Liver (tissue), 9 donors: ENCODE results near the gene COL26A1. TPM values are rescaled to one million over a fixed set of nuclear protein-coding genes. Genes with fewer than 3 reads are reported as not detected.

ENCODE experiments used
- DNase-seq: peaks from one replicate; pipeline ENCODE4 v3.0.0-alpha.2; 2017; ENCODE audit warnings: low spot score
- H3K27ac ChIP-seq, 2 donors: one replicate each; pipeline ENCODE4 v1.7.0; 2013; ENCODE audit warnings: inconsistent platforms in 2 of 2, low read length in 2 of 2, control low read depth in 1 of 2, low read depth in 1 of 2, mild to moderate bottlenecking in 1 of 2
- H3K27me3 ChIP-seq, 4 donors: one replicate each; pipeline versions ENCODE4 v1.6.1 to v1.7.0; 2013; ENCODE audit warnings: low read length in 3 of 4, inconsistent platforms in 1 of 4, mild to moderate bottlenecking in 1 of 4, moderate library complexity in 1 of 4; ENCODE audit not compliant: control insufficient read depth in 4 of 4, insufficient read depth in 4 of 4
- H3K36me3 ChIP-seq, 4 donors: one replicate each; pipeline versions ENCODE4 v1.6.1 to v1.7.0; 2013; ENCODE audit warnings: low read length in 3 of 4, mild to moderate bottlenecking in 3 of 4, low read depth in 1 of 4, moderate library complexity in 1 of 4; ENCODE audit not compliant: control insufficient read depth in 4 of 4, insufficient read depth in 3 of 4
- H3K4me1 ChIP-seq, 4 donors: one replicate each; pipeline versions ENCODE4 v1.6.1 to v1.7.0; 2013; ENCODE audit warnings: low read length in 3 of 4, mild to moderate bottlenecking in 3 of 4, moderate library complexity in 1 of 4; ENCODE audit not compliant: control insufficient read depth in 4 of 4, insufficient read depth in 4 of 4
- H3K4me3 ChIP-seq, 3 donors: one replicate each; pipeline versions ENCODE4 v1.6.1 to v1.7.0; 2013; ENCODE audit warnings: low read length in 3 of 3, control low read depth in 1 of 3, low read depth in 1 of 3, mild to moderate bottlenecking in 1 of 3
- H3K9ac ChIP-seq, 2 donors: one replicate each; pipeline ENCODE4 v1.7.0; 2013; ENCODE audit warnings: low read length in 2 of 2, mild to moderate bottlenecking in 2 of 2, moderate library complexity in 2 of 2, control low read depth in 1 of 2, low read depth in 1 of 2
- H3K9me3 ChIP-seq, 4 donors: one replicate each; pipeline versions ENCODE4 v1.6.1 to v1.7.0; 2013; ENCODE audit warnings: low read length in 3 of 4; ENCODE audit not compliant: control insufficient read depth in 4 of 4
- ATF3 ChIP-seq: IDR thresholded peaks from 2 replicates; pipeline ENCODE4 v1.6.1; 2016; ENCODE audit warnings: antibody characterized with exemption
- CTCF ChIP-seq: fragments of 150-350 bp; IDR thresholded peaks from 2 replicates; pipeline ENCODE4 v1.5.1; 2017; ENCODE audit warnings: improper control_type of control experiment, low read depth, low read length; ENCODE audit not compliant: missing input control
- EGR1 ChIP-seq, 2 donors: IDR thresholded peaks; 2 replicates each; pipeline ENCODE4 v1.6.1; 2016 to 2018; ENCODE audit warnings: antibody characterized with exemption in 2 of 2, low read depth in 2 of 2
- FOXA1 ChIP-seq: IDR thresholded peaks from 2 replicates; pipeline ENCODE4 v1.6.1; 2016; ENCODE audit warnings: antibody characterized with exemption
- FOXA2 ChIP-seq: IDR thresholded peaks from 2 replicates; pipeline ENCODE4 v1.6.1; 2016; ENCODE audit warnings: antibody characterized with exemption
- GABPA ChIP-seq, 2 donors: IDR thresholded peaks in 1 of 2; conservative IDR thresholded peaks in 1 of 2; 2 replicates each; pipeline ENCODE4 v1.6.1; 2016; ENCODE audit warnings: antibody characterized with exemption in 2 of 2, mild to moderate bottlenecking in 1 of 2, moderate library complexity in 1 of 2
- HNF4A ChIP-seq, 2 donors: conservative IDR thresholded peaks; 2 replicates each; pipeline ENCODE4 v1.6.1; 2016; ENCODE audit warnings: antibody characterized with exemption in 2 of 2, mild to moderate bottlenecking in 2 of 2
- HNF4G ChIP-seq: IDR thresholded peaks from 2 replicates; pipeline ENCODE4 v1.6.1; 2016; ENCODE audit warnings: antibody characterized with exemption
- JUND ChIP-seq, 2 donors: IDR thresholded peaks; 2 replicates each; pipeline ENCODE4 v1.6.1; 2016; ENCODE audit warnings: antibody characterized with exemption in 2 of 2
- MAX ChIP-seq: IDR thresholded peaks from 2 replicates; pipeline ENCODE4 v1.6.1; 2016; ENCODE audit warnings: antibody characterized with exemption
- NR2F2 ChIP-seq: IDR thresholded peaks from 2 replicates; pipeline ENCODE4 v1.6.1; 2016; ENCODE audit warnings: antibody characterized with exemption
- RAD21 ChIP-seq, 2 donors: IDR thresholded peaks; 2 replicates each; pipeline ENCODE4 v1.6.1; 2016; ENCODE audit warnings: antibody characterized with exemption in 2 of 2, mild to moderate bottlenecking in 2 of 2
- REST ChIP-seq: IDR thresholded peaks from 2 replicates; pipeline ENCODE4 v1.6.1; 2016; ENCODE audit warnings: antibody characterized with exemption, mild to moderate bottlenecking
- RXRA ChIP-seq, 2 donors: IDR thresholded peaks; 2 replicates each; pipeline ENCODE4 v1.6.1; 2017 to 2018; ENCODE audit warnings: antibody characterized with exemption in 2 of 2, mild to moderate bottlenecking in 1 of 2
- SP1 ChIP-seq: IDR thresholded peaks from 2 replicates; pipeline ENCODE4 v1.6.1; 2018; ENCODE audit warnings: antibody characterized with exemption, mild to moderate bottlenecking
- TAF1 ChIP-seq: conservative IDR thresholded peaks from 2 replicates; pipeline ENCODE4 v1.6.1; 2016; ENCODE audit warnings: antibody characterized with exemption, mild to moderate bottlenecking
- YY1 ChIP-seq: IDR thresholded peaks from 2 replicates; pipeline ENCODE4 v1.6.1; 2016; ENCODE audit warnings: antibody characterized with exemption, mild to moderate bottlenecking
- ZBTB33 ChIP-seq: IDR thresholded peaks from 2 replicates; pipeline ENCODE4 v1.6.1; 2016; ENCODE audit warnings: antibody characterized with exemption
- WGBS: extraction: QIAGEN DNeasy Blood & Tissue Kit; methylation state at CpG from one replicate; pipeline ENCODE4 v1.1.7; 2013; 5-methylcytosine and 5-hydroxymethylcytosine counted together
- polyA plus RNA-seq, 2 donors: library from polyadenylated mRNA; stranded (reverse) in 1 of 2; unstranded in 1 of 2; fragments of 200-250 nt in 1 of 2; fragments of >200 nt in 1 of 2; fragmentation: Nextera tagmentation in 1 of 2; extraction: Ambion mirVana in 1 of 2; gene quantifications; one replicate each; pipeline versions ENCODE4 v1.2.1 to v1.2.3, GENCODE V29; 2013 to 2015
- total RNA-seq, 2 donors: library from RNA; depleted of rRNA; stranded (reverse); fragments of >200 nt; gene quantifications; one replicate each; pipeline ENCODE4 v1.2.3, GENCODE V29; 2014
- donor health status: healthy.
- donor health status: healthy.
- donor health status: healthy.
- donor health status: healthy.
- donor health status: healthy.

The COL26A1 gene
- total and polyA plus RNA-seq, 4 donors = 0.76 to 1.8 (median 0.96) TPM

- Histone ChIP-seq H3K4me1 (peaks cover 7 to 18% (median 16%) of the 10 kb centered on the region in 4 donors), H3K27ac (no peak overlapping the region), H3K27me3 (no peaks in the 10 kb centered on the region), H3K9me3 (no peaks in the 10 kb centered on the region), H3K9ac (no peak overlapping the region), H3K4me3 (no peak overlapping the region), H3K36me3 (no peaks in the 10 kb centered on the region)
- TF ChIP-seq CTCF (no peak), JUND (IDR thresholded peaks at IDR 0.05) (peak in 1 of 2 donors; percentile 23), HNF4G (peak; percentile 56), REST (peak; percentile 33), SP1 (peak; percentile 88), HNF4A (conservative IDR thresholded peaks at IDR 0.05) (peak; percentile 89 to 91), TAF1 (no peak), ATF3 (no peak), FOXA1 (peak; percentile 26), GABPA (IDR thresholded peaks at IDR 0.05 in 1 of 2, conservative IDR thresholded peaks at IDR 0.05 in 1 of 2) (peak in 1 of 2 donors; percentile 16), ZBTB33 (no peak), YY1 (no peak), MAX (no peak), FOXA2 (no peak), RXRA (IDR thresholded peaks at IDR 0.05) (peak; percentile 87 to 93), NR2F2 (peak; percentile 96), RAD21 (IDR thresholded peaks at IDR 0.05) (peak; percentile 11 to 53)
- WGBS = 33% methylated on average over 7 of the region's 7 CpGs
- peak; percentile 53 for DNase-seq
These were observed 28.2 kb downstream of the COL26A1 start for GRCh38 chr7:101390901-101391301.

GRCh38 chr7:101391991-101392390 is 29.3 kb downstream of the COL26A1 start:
- Histone ChIP-seq H3K9ac (no peak overlapping the region), H3K4me3 (no peak overlapping the region), H3K9me3 (no peaks in the 10 kb centered on the region), H3K27me3 (no peaks in the 10 kb centered on the region), H3K4me1 (peaks cover 7 to 12% (median 10%) of the 10 kb centered on the region in 4 donors), H3K36me3 (no peaks in the 10 kb centered on the region), H3K27ac (no peak overlapping the region)
- 92% methylated on average over 6 of the region's 6 CpGs for whole genome bisulfite sequencing
- DNase-seq = no peak
- TF ChIP-seq ATF3 (no peak), TAF1 (no peak), HNF4G (no peak), GABPA (IDR thresholded peaks at IDR 0.05 in 1 of 2, conservative IDR thresholded peaks at IDR 0.05 in 1 of 2) (no peak), NR2F2 (no peak), ZBTB33 (no peak), REST (no peak), JUND (IDR thresholded peaks at IDR 0.05) (no peak), YY1 (no peak), EGR1 (IDR thresholded peaks at IDR 0.05; ENCODE audit: low read depth in 2 of 2) (no peak)
